HEK293T (cell line): Measurements from ENCODE around the gene MATCAP1.

Source experiments
- CTCF ChIA-PET: fragments of 350-600 bp; formaldehyde crosslinking; extraction: SDS; loops from one replicate; lab custom pipeline; 2021; ENCODE audit warnings: antibody characterized with exemption, inconsistent platforms; lab: Yijun Ruan, JAX
- POLR2A ChIA-PET: fragments of 350-600 bp; formaldehyde crosslinking; extraction: SDS; loops from one replicate; lab custom pipeline; 2020; ENCODE audit warnings: antibody characterized with exemption, inconsistent platforms; lab: Yijun Ruan, JAX
- DNase-seq: peaks from one replicate; pipeline ENCODE4 v3.0.0; 2012; ENCODE audit warnings: mixed read lengths; ENCODE audit errors: extremely low spot score
- ARNT ChIP-seq: fragments of 450-650 bp; IDR thresholded peaks from 2 replicates; pipeline ENCODE4 v1.6.1; 2017; ENCODE audit warnings: mild to moderate bottlenecking
- BHLHE40 ChIP-seq: fragments of 450-650 bp; IDR thresholded peaks from 2 replicates; pipeline ENCODE4 v1.6.1; 2016; ENCODE audit warnings: mild to moderate bottlenecking, moderate library complexity, borderline replicate concordance
- CTBP1 ChIP-seq: fragments of 450-650 bp; IDR thresholded peaks from 2 replicates; pipeline ENCODE4 v1.6.1; 2016; ENCODE audit warnings: borderline replicate concordance
- ELF4 ChIP-seq: fragments of 450-650 bp; IDR thresholded peaks from 2 replicates; pipeline ENCODE4 v1.6.1; 2017; ENCODE audit warnings: antibody characterized with exemption
- FOXA1 ChIP-seq: fragments of 450-650 bp; IDR thresholded peaks from 2 replicates; pipeline ENCODE4 v1.6.1; 2016; ENCODE audit warnings: mild to moderate bottlenecking
- FOXK2 ChIP-seq: fragments of 450-650 bp; IDR thresholded peaks from 2 replicates; pipeline ENCODE4 v1.6.1; 2016; ENCODE audit warnings: mild to moderate bottlenecking
- FOXM1 ChIP-seq: fragments of 450-650 bp; IDR thresholded peaks from 2 replicates; pipeline ENCODE4 v1.6.1; 2017; ENCODE audit warnings: mild to moderate bottlenecking, borderline replicate concordance
- HDGF ChIP-seq: fragments of 450-650 bp; IDR thresholded peaks from 2 replicates; pipeline ENCODE4 v1.6.1; 2017; ENCODE audit warnings: antibody characterized with exemption, borderline replicate concordance
- L3MBTL2 ChIP-seq: fragments of 450-650 bp; conservative IDR thresholded peaks from 2 replicates; pipeline ENCODE4 v1.6.1; 2016; ENCODE audit warnings: mild to moderate bottlenecking
- LEF1 ChIP-seq: fragments of 450-650 bp; IDR thresholded peaks from 2 replicates; pipeline ENCODE4 v1.6.1; 2017; ENCODE audit warnings: mild to moderate bottlenecking, borderline replicate concordance
- NFRKB ChIP-seq: fragments of 450-650 bp; IDR thresholded peaks from 2 replicates; pipeline ENCODE4 v1.6.1; 2016; ENCODE audit warnings: mild to moderate bottlenecking, moderate library complexity
- PKNOX1 ChIP-seq: fragments of 450-650 bp; IDR thresholded peaks from 2 replicates; pipeline ENCODE4 v1.6.1; 2016
- SP1 ChIP-seq: fragments of 450-650 bp; IDR thresholded peaks from 2 replicates; pipeline ENCODE4 v1.6.1; 2017
- SUZ12 ChIP-seq: fragments of 450-650 bp; IDR thresholded peaks from 2 replicates; pipeline ENCODE4 v1.6.1; 2016; ENCODE audit warnings: mild to moderate bottlenecking
- TARDBP ChIP-seq: fragments of 450-650 bp; IDR thresholded peaks from 2 replicates; pipeline ENCODE4 v1.6.1; 2016
- ZNF384 ChIP-seq: fragments of 450-650 bp; IDR thresholded peaks from 2 replicates; pipeline ENCODE4 v1.6.1; 2016

The MATCAP1 gene

GRCh38 chr16:67227567-67227921 is 43.8 kb upstream of the MATCAP1 start:
- ChIA-PET CTCF (interaction anchor here (0.8 to 1.2 kb wide), 3 partner anchors 33 to 267 kb away, joined by 3 to 5 read pairs (median 4); partner anchors contain the start of gene CES3), POLR2A (interaction anchor here (1.4 to 2.4 kb wide), 10 partner anchors 9 to 57 kb away, joined by 3 to 22 read pairs (median 7); partner anchors contain the start of genes FHOD1, NOL3, PLEKHG4 and SLC9A5)
- TF ChIP-seq LEF1, result no peak
- TF ChIP-seq NFRKB, result no peak
- TF ChIP-seq ZNF384, result no peak
- TF ChIP-seq FOXA1, result no peak
- DNase-seq, result no peak

GRCh38 chr16:67226804-67227566 is 43.2 kb upstream of the MATCAP1 start, which contains the start of gene TMEM208:
TSS of gene TMEM208 (plus strand) at chr16:67227130. CDS start at chr16:67227219, 89 bp downstream.
- ChIA-PET POLR2A (interaction anchor here (0.6 to 2.4 kb wide), 18 partner anchors 8 to 321 kb away, joined by 3 to 22 read pairs (median 4); partner anchors contain the start of genes EXOC3L1, FHOD1, NOL3 and PLEKHG4), CTCF (interaction anchor here (0.6 to 1.2 kb wide), 6 partner anchors 19 to 266 kb away, joined by 3 to 5 read pairs (median 3); partner anchors contain the start of gene CES3)
- DNase-seq, result peak; percentile 98
- no peak for TF ChIP-seq LEF1
- TF ChIP-seq ELF4, result peak; percentile 97
- TF ChIP-seq FOXM1, result no peak
- no peak for TF ChIP-seq TARDBP

GRCh38 chr16:67226295-67226803 is 42.6 kb upstream of the MATCAP1 start:
- DNase-seq, result no peak
- POLR2A ChIA-PET, result interaction anchor here (0.6 to 2.4 kb wide), 17 partner anchors 8 to 321 kb away, joined by 3 to 22 read pairs (median 5); partner anchors contain the start of genes EXOC3L1, FHOD1, NOL3 and SLC9A5
- TF ChIP-seq SP1, result no peak
- no peak for TF ChIP-seq FOXK2
- TF ChIP-seq LEF1, result no peak
- no peak for TF ChIP-seq L3MBTL2
- no peak for TF ChIP-seq ELF4
- TF ChIP-seq HDGF, result no peak
- TF ChIP-seq CTBP1, result no peak
- no peak for TF ChIP-seq BHLHE40
- TF ChIP-seq TARDBP, result no peak
- no peak for TF ChIP-seq ARNT
- TF ChIP-seq FOXA1, result no peak
- no peak for TF ChIP-seq SUZ12
- TF ChIP-seq PKNOX1, result no peak
- no peak for TF ChIP-seq FOXM1
- no peak for TF ChIP-seq ZNF384
- no peak for TF ChIP-seq NFRKB
- CTCF ChIA-PET, result interaction anchor here (0.6 to 1.2 kb wide), 4 partner anchors 20 to 265 kb away, joined by 3 to 5 read pairs (median 4); partner anchors contain the start of gene CES3

GRCh38 chr16:67223992-67224391 is 40.2 kb upstream of the MATCAP1 start:
- no peak for DNase-seq
- TF ChIP-seq PKNOX1 (no peak), CTBP1 (no peak), ARNT (no peak), L3MBTL2 (no peak), NFRKB (no peak), FOXK2 (no peak)
- CTCF ChIA-PET, result interaction anchor here (0.8 kb wide), 1 partner anchor 26 kb away, joined by 5 read pairs; no protein-coding TSS in a partner anchor
- POLR2A ChIA-PET, result interaction anchor here (0.8 kb wide), 1 partner anchor 24 kb away, joined by 3 read pairs; the partner anchor contains the start of gene FHOD1

- DNase-seq, result no peak
- no peak for TF ChIP-seq ELF4
- no peak for TF ChIP-seq CTBP1
- TF ChIP-seq FOXM1, result no peak
- no peak for TF ChIP-seq L3MBTL2
- TF ChIP-seq ZNF384, result no peak
- ChIA-PET POLR2A (interaction anchor here (1.0 kb wide), 1 partner anchor 11 kb away, joined by 3 read pairs; no protein-coding TSS in a partner anchor), CTCF (no interaction called here)
Measured at GRCh38 chr16:67216612-67217490, 33.1 kb upstream of the MATCAP1 start.

- ChIA-PET CTCF (interaction anchor here (0.7 kb wide), 1 partner anchor 508 kb away, joined by 3 read pairs; no protein-coding TSS in a partner anchor), POLR2A (interaction anchor here (1.2 kb wide), 1 partner anchor 10 kb away, joined by 4 read pairs; no protein-coding TSS in a partner anchor)
- no peak for DNase-seq
- TF ChIP-seq PKNOX1 (no peak), ZNF384 (no peak), L3MBTL2 (no peak), TARDBP (no peak), FOXA1 (no peak), ELF4 (no peak), ARNT (no peak), BHLHE40 (no peak), SP1 (no peak), CTBP1 (no peak), NFRKB (no peak), FOXM1 (no peak), HDGF (no peak), LEF1 (no peak), FOXK2 (no peak), SUZ12 (no peak)
Measured at GRCh38 chr16:67215706-67216105, 31.9 kb upstream of the MATCAP1 start.
